A549 treated with AZD2906 at 1 μM for 4 hours (cell line): ENCODE measurements around the gene TRAPPC2L. TPM values are rescaled to one million over a fixed set of nuclear protein-coding genes. Genes with fewer than 3 reads are reported as not detected.

Source experiments
- total RNA-seq: library from RNA; stranded (reverse); fragments of 200-300 nt; extraction: Qiagen RNA extraction; gene quantifications from 5 replicates; pipeline ENCODE4 v1.2.3, GENCODE V29; 2022

TRAPPC2L gene, protein sequence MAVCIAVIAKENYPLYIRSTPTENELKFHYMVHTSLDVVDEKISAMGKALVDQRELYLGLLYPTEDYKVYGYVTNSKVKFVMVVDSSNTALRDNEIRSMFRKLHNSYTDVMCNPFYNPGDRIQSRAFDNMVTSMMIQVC
- 102 to 113 TPM (median 107 TPM) in 5 replicates for total RNA-seq

GRCh38 chr16:88856828-88857727 lies at the start of gene TRAPPC2L, which contains the start of gene GALNS:
Gene TRAPPC2L (plus strand): TSS chr16:88857127. CDS start chr16:88857151, 24 bp downstream.
Gene GALNS (minus strand): TSS chr16:88856947. CDS start chr16:88856877, 70 bp downstream.

GRCh38 chr16:88811769-88812512 lies 45.0 kb upstream of the TRAPPC2L start, which contains the start of gene APRT:
Gene APRT (minus strand): TSS chr16:88811928. CDS start chr16:88811899, 29 bp downstream.

GRCh38 chr16:88866151-88866920 lies 9.4 kb downstream of the TRAPPC2L start, which contains the start of gene PABPN1L:
Gene PABPN1L (minus strand): TSS chr16:88866660. CDS start chr16:88866606, 54 bp downstream.

Other genes with a start within 250 kb of the TRAPPC2L start
- gene IL17C, start 218.6 kb upstream of the TRAPPC2L start, total RNA-seq, result 0.06 TPM in 1 of 5 replicates, not detected in the others
- gene CYBA, start 206.1 kb upstream of the TRAPPC2L start, total RNA-seq, result 240 to 322 TPM (median 295 TPM) in 5 replicates
- gene MVD, start 194.0 kb upstream of the TRAPPC2L start, total RNA-seq, result 16.3 to 22.5 TPM (median 20.7 TPM) in 5 replicates
- 0.13 to 0.24 TPM (median 0.16 TPM) in 5 replicates for gene SNAI3, start 170.6 kb upstream of the TRAPPC2L start, total RNA-seq
- 11.7 to 19.5 TPM (median 18.2 TPM) in 5 replicates for gene RNF166, start 150.7 kb upstream of the TRAPPC2L start, total RNA-seq
- gene CTU2, start 150.6 kb upstream of the TRAPPC2L start, total RNA-seq, result 26.1 to 34.6 TPM (median 32.4 TPM) in 5 replicates
- 97.2 to 152 TPM (median 140 TPM) in 5 replicates for gene PIEZO1, start 71.9 kb upstream of the TRAPPC2L start, total RNA-seq
- 28.6 to 34.7 TPM (median 33.6 TPM) in 5 replicates for gene CDT1, start 53.3 kb upstream of the TRAPPC2L start, total RNA-seq
- gene APRT, start 45.2 kb upstream of the TRAPPC2L start, total RNA-seq, result 304 to 457 TPM (median 428 TPM) in 5 replicates
- 36.5 to 51.7 TPM (median 50.2 TPM) in 5 replicates for gene GALNS, start 180 bp upstream of the TRAPPC2L start, total RNA-seq
- 0.08 to 0.11 TPM in 2 of 5 replicates, not detected in the others for gene PABPN1L, start 9.5 kb downstream of the TRAPPC2L start, total RNA-seq
- 0.77 to 1.3 TPM (median 1.1 TPM) in 5 replicates for gene CBFA2T3, start 120.1 kb downstream of the TRAPPC2L start, total RNA-seq
- gene ACSF3, start 236.7 kb downstream of the TRAPPC2L start, total RNA-seq, result 15.9 to 20.6 TPM (median 19.2 TPM) in 5 replicates